ENCODE data around the gene DUSP2.
A peak's percentile ranks its signal among the peaks of the same experiment; 100 is the strongest.

The DUSP2 gene

GRCh38 chr2:96156926-96157648 lies 11.8 kb upstream of the DUSP2 start:
- peak overlapping the region in 1 of 11 experiments; percentile 32; a peak in 1 of 22 replicates for H3K27ac ChIP-seq
- H3K9me3 ChIP-seq (replicated peaks in 1 of 11): peaks cover 0 to 12% (median 10%) of the 10 kb centered on the region in 11 experiments; a peak in 13 of 22 replicates
- peaks cover 27 to 47% (median 44%) of the 10 kb centered on the region in 10 experiments for H3K4me1 ChIP-seq
- no peak for TF ChIP-seq Cebpa-rat (IDR thresholded peaks at IDR 0.05)
- H3K4me2 ChIP-seq: peak overlapping the region; percentile 40 to 83 (median 57)
- no peak overlapping the region for H3K4me3 ChIP-seq
- H3K36me3 ChIP-seq: no peaks in the 10 kb centered on the region
- 0 out of 22 replicates have a peak overlapping the region, but pooled peaks of 1 of the 11 experiments have one; percentile 27 for H3K9ac ChIP-seq
- H3K27me3 ChIP-seq: no peaks in the 10 kb centered on the region
- no peaks in the 10 kb centered on the region for H4K20me1 ChIP-seq

- Histone ChIP-seq H3K9me3 (replicated peaks in 1 of 11) (peaks cover 0 to 12% (median 10%) of the 10 kb centered on the region in 11 experiments; a peak in 13 of 22 replicates), H3K4me2 (peak overlapping the region in 9 of 11 experiments; percentile 16 to 72 (median 50); a peak in 14 of 22 replicates), H3K9ac (no peak overlapping the region), H4K20me1 (no peaks in the 10 kb centered on the region), H3K27me3 (no peaks in the 10 kb centered on the region), H3K27ac (no peak overlapping the region), H3K36me3 (no peaks in the 10 kb centered on the region), H3K4me1 (peaks cover 27 to 53% (median 48%) of the 10 kb centered on the region in 10 experiments), H3K4me3 (no peak overlapping the region)
- TF ChIP-seq Cebpa-rat (IDR thresholded peaks at IDR 0.05): no peak
These were observed 11.0 kb upstream of the DUSP2 start for GRCh38 chr2:96156011-96156820.

- Histone ChIP-seq H3K4me3 (no peak overlapping the region), H3K9me3 (replicated peaks in 1 of 11) (no peaks in the 10 kb centered on the region), H3K9ac (no peak overlapping the region), H3K4me1 (peaks cover 32 to 67% (median 62%) of the 10 kb centered on the region in 10 experiments), H3K27me3 (no peaks in the 10 kb centered on the region), H3K36me3 (no peaks in the 10 kb centered on the region), H4K20me1 (no peaks in the 10 kb centered on the region), H3K27ac (no peak overlapping the region), H3K4me2 (no peak overlapping the region)
- no peak for TF ChIP-seq Cebpa-rat (IDR thresholded peaks at IDR 0.05)
These were observed 9.5 kb upstream of the DUSP2 start for GRCh38 chr2:96154506-96155380.

DNA sequence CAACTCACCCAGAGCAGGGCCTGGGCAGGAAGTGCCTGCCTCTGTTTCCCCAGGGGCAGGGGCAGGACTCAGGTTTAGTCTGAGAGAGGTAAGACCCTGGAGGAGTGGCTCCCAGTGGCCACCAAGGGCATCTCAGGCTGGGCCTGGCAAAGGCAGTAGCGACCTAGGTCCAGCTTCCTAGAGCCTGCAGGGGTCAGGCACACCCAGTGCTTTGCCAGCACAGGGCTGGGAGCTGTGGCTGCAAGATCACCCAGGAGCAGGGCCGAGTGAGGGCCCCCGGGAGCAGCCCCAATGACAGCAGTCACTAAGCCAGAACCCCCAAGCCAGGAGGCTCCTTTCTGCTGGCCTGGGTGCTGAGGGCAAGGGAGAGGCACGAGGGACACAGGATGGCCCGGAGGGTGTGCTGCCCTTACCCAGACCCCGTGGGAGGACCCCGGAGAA lies 8.8 kb upstream of the DUSP2 start:
- no peaks in the 10 kb centered on the region for H3K27me3 ChIP-seq
- no peak overlapping the region for H3K9ac ChIP-seq
- H4K20me1 ChIP-seq: no peaks in the 10 kb centered on the region
- H3K4me1 ChIP-seq: peaks cover 40 to 74% (median 68%) of the 10 kb centered on the region in 10 experiments
- no peak overlapping the region for H3K4me3 ChIP-seq
- H3K27ac ChIP-seq: no peak overlapping the region
- H3K9me3 ChIP-seq (replicated peaks in 1 of 11): no peaks in the 10 kb centered on the region
- TF ChIP-seq Cebpa-rat (IDR thresholded peaks at IDR 0.05): no peak
- 0 out of 22 replicates have a peak overlapping the region, but pooled peaks of 1 of the 11 experiments have one; percentile 7 for H3K4me2 ChIP-seq
- no peaks in the 10 kb centered on the region for H3K36me3 ChIP-seq

- Histone ChIP-seq H3K9ac (no peak overlapping the region), H3K4me3 (no peak overlapping the region), H3K9me3 (replicated peaks in 1 of 11) (no peaks in the 10 kb centered on the region), H3K4me2 (peak overlapping the region in 3 of 11 experiments; percentile 2 to 12 (median 8); a peak in 1 of 22 replicates), H3K4me1 (peaks cover 43 to 79% (median 73%) of the 10 kb centered on the region in 10 experiments), H4K20me1 (no peaks in the 10 kb centered on the region), H3K36me3 (no peaks in the 10 kb centered on the region), H3K27me3 (no peaks in the 10 kb centered on the region), H3K27ac (no peak overlapping the region)
- TF ChIP-seq Cebpa-rat (IDR thresholded peaks at IDR 0.05): no peak
These were observed 8.1 kb upstream of the DUSP2 start for GRCh38 chr2:96153291-96153713.

DNA sequence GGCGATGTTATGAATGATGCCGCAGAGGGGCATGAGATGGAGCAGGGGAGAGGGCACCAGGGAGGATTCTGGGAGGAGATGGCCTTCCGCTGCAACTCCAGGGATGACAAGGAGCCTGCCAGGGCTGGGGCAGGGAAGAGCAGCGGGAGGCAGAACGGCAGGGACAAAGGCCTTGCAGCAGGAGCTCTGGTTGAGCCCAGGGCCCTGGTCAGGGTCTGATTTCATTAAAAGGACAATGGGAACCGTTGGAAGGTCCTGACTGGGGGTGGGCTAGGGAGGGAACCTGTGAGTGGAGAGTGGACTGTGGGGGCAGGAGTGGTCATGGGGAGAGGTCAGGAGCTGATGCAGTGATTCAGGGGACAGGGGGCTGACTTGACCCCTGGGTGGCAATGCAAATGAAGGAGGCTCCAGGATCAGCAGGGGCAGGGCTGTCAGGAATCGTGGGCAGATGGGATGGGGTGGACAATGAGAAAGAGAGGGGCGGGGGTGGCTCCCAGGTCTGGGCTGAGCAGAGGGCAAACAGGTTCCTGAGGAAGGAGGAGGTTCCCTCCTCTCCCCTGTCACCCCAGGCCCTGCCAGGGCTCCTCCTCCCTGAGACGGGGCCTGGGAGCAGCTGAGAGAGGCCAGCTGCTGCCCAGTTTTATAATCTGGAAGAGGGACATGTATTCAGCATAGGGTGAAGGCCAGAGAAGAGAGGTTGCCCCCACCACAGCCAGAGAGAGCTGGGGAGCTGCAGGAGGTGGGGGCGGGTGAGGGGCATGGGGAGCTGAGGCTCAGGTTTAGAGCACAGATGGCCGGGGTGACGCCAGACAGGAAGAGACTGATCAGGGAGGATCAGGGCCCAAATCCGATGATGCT lies 7.3 kb upstream of the DUSP2 start:
- no peak overlapping the region; a peak in 1 of 22 replicates for H3K9ac ChIP-seq
- TF ChIP-seq Cebpa-rat (IDR thresholded peaks at IDR 0.05): no peak
- H3K27ac ChIP-seq: no peak overlapping the region
- H3K4me1 ChIP-seq: peaks cover 43 to 80% (median 73%) of the 10 kb centered on the region in 10 experiments
- H3K27me3 ChIP-seq: no peaks in the 10 kb centered on the region
- no peaks in the 10 kb centered on the region for H3K36me3 ChIP-seq
- no peak overlapping the region for H3K4me3 ChIP-seq
- peak overlapping the region in 3 of 11 experiments; percentile 12 to 53 (median 32); a peak in 4 of 22 replicates for H3K4me2 ChIP-seq
- no peaks in the 10 kb centered on the region for H3K9me3 ChIP-seq (replicated peaks in 1 of 11)
- no peaks in the 10 kb centered on the region for H4K20me1 ChIP-seq

DNA sequence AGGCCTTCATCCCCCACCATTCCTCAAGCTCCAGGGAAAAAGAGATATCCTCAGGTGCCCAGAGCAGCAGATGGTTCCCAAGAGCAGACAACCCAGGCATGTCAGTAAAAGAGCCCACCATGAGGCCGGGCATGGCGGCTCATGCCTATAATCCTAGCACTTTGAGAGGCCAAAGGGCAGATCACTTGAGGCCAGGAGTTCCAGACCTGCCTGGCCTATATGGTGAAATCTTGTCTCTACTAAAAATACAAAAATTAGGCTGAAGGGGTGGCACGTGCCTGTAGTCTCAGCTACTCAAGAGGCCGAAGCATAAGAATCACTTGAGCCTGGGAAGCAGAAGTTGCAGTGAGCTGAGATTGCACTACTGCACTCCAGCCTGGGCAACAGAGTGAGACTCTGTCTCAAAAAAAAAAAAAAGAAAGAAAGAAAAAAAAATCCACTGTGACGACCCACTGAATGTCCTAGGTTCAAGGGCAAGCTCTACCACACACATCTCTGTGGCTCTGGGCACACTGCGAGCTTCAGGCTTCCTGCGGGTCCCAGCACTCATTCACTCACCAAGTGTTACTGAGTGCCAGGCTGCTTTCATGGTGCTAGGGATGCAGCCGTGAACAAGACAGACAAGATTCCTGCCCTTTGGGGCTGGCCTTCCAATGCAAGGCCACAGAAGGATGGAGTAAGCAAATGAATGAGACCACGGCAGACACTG lies 6.5 kb upstream of the DUSP2 start:
- Histone ChIP-seq H3K4me3 (no peak overlapping the region), H3K9me3 (replicated peaks in 1 of 11) (no peaks in the 10 kb centered on the region), H3K4me1 (peaks cover 43 to 80% (median 73%) of the 10 kb centered on the region in 10 experiments), H4K20me1 (no peaks in the 10 kb centered on the region), H3K27me3 (no peaks in the 10 kb centered on the region), H3K9ac (no peak overlapping the region), H3K4me2 (peak overlapping the region in 6 of 11 experiments; percentile 12 to 64 (median 40); a peak in 11 of 22 replicates), H3K36me3 (no peaks in the 10 kb centered on the region), H3K27ac (no peak overlapping the region)
- TF ChIP-seq Cebpa-rat (IDR thresholded peaks at IDR 0.05): no peak

All from BLaER1 treated with 17β-estradiol and CSF1 and Interleukin-3, amounts not matched to agents 10 nM and 100 nM (cell line).